ENCODE data around the gene GRK2.

DNA sequence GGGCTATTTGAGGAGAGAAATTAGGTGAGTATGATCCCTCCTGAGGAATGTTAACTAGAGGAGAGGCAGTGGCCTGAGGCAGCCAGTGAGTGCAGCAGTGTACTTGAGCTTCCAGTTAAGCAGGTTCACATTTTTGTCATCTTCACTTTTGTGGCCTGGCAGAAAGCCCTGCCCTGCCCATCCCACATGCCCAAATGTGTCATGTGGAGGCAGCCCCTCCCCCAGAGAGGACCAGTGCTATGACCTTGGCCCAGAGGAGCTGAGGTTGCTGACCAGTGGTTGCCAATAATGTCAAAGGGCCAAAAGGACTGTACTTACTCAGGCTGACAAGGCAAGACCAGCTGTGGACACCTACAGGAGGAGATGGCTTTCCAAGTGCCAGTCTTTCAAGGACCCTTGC lies 17.6 kb upstream of the GRK2 start:
- TF ChIP-seq POLR2A (IDR thresholded peaks at IDR 0.05) = no peak
- TF ChIP-seq, protein P1, sequence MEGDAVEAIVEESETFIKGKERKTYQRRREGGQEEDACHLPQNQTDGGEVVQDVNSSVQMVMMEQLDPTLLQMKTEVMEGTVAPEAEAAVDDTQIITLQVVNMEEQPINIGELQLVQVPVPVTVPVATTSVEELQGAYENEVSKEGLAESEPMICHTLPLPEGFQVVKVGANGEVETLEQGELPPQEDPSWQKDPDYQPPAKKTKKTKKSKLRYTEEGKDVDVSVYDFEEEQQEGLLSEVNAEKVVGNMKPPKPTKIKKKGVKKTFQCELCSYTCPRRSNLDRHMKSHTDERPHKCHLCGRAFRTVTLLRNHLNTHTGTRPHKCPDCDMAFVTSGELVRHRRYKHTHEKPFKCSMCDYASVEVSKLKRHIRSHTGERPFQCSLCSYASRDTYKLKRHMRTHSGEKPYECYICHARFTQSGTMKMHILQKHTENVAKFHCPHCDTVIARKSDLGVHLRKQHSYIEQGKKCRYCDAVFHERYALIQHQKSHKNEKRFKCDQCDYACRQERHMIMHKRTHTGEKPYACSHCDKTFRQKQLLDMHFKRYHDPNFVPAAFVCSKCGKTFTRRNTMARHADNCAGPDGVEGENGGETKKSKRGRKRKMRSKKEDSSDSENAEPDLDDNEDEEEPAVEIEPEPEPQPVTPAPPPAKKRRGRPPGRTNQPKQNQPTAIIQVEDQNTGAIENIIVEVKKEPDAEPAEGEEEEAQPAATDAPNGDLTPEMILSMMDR (IDR thresholded peaks at IDR 0.05 in 4 of 5, conservative IDR thresholded peaks at IDR 0.05 in 1 of 5) = no peak

Data from gastrocnemius medialis (tissue), 4 donors.